HEK293 (cell line): ENCODE data around the gene STIM2.

Source experiments
- EGR2 ChIP-seq: fragments of 450-650 bp; formaldehyde crosslinking; IDR thresholded peaks from 2 replicates; pipeline ENCODE4 v1.5.1; 2016; ENCODE audit warnings: low read depth, missing biosample characterization, missing genetic modification characterization
- GLI2 ChIP-seq: fragments of 450-650 bp; formaldehyde crosslinking; IDR thresholded peaks from 2 replicates; pipeline ENCODE4; 2017; ENCODE audit warnings: missing biosample characterization, missing genetic modification characterization, low read depth, borderline replicate concordance
- HOXA7 ChIP-seq: sonication (generic); formaldehyde crosslinking; IDR thresholded peaks from 2 replicates; pipeline ENCODE4 v1.8.1; 2022; ENCODE audit warnings: missing genetic modification reagents, borderline replicate concordance
- HOXC10 ChIP-seq: sonication (generic); formaldehyde crosslinking; IDR thresholded peaks from 2 replicates; pipeline ENCODE4 v1.8.1; 2023; ENCODE audit warnings: mild to moderate bottlenecking, missing genetic modification reagents
- KLF7 ChIP-seq: fragments of 450-650 bp; formaldehyde crosslinking; IDR thresholded peaks from 2 replicates; pipeline ENCODE4 v1.5.1; 2016; ENCODE audit warnings: missing biosample characterization, missing genetic modification characterization, borderline replicate concordance
- MZF1 ChIP-seq: fragments of 450-650 bp; formaldehyde crosslinking; IDR thresholded peaks from 2 replicates; pipeline ENCODE4 v1.5.1; 2017; ENCODE audit warnings: missing biosample characterization, missing genetic modification characterization, borderline replicate concordance
- PRDM1 ChIP-seq: fragments of 450-650 bp; formaldehyde crosslinking; IDR thresholded peaks from 2 replicates; pipeline ENCODE4; 2016; ENCODE audit warnings: missing biosample characterization, missing genetic modification characterization
- REPIN1 ChIP-seq: fragments of 450-650 bp; formaldehyde crosslinking; IDR thresholded peaks from 2 replicates; pipeline ENCODE4 v1.5.1; 2017; ENCODE audit warnings: missing biosample characterization, missing genetic modification characterization, low read depth
- SCRT1 ChIP-seq: fragments of 450-650 bp; formaldehyde crosslinking; IDR thresholded peaks from 2 replicates; pipeline ENCODE4 v1.5.1; 2016; ENCODE audit warnings: missing biosample characterization, missing genetic modification characterization, borderline replicate concordance
- SETDB1 ChIP-seq: IDR thresholded peaks from one replicate; pipeline ENCODE4 v1.6.1; 2017; ENCODE audit warnings: mild to moderate bottlenecking, low read length, moderate library complexity, mixed read lengths; ENCODE audit not compliant: insufficient read length
- TCF7L2 ChIP-seq: IDR thresholded peaks from 2 replicates; pipeline ENCODE4 v1.6.1; 2011; ENCODE audit warnings: low read depth, mild to moderate bottlenecking, inconsistent platforms, low read length, moderate library complexity, borderline replicate concordance
- YY2 ChIP-seq: fragments of 450-650 bp; formaldehyde crosslinking; IDR thresholded peaks from 2 replicates; pipeline ENCODE4 v1.5.1; 2016; ENCODE audit warnings: missing biosample characterization, missing genetic modification characterization
- ZBTB17 ChIP-seq: fragments of 450-650 bp; formaldehyde crosslinking; IDR thresholded peaks from 2 replicates; pipeline ENCODE4 v1.5.1; 2016; ENCODE audit warnings: missing biosample characterization, missing genetic modification characterization
- ZBTB21 ChIP-seq: fragments of 450-650 bp; formaldehyde crosslinking; IDR thresholded peaks from 2 replicates; pipeline ENCODE4 v1.5.1; 2017; ENCODE audit warnings: missing biosample characterization, missing genetic modification characterization
- ZBTB26 ChIP-seq: fragments of 450-650 bp; formaldehyde crosslinking; optimal IDR thresholded peaks from 2 replicates; pipeline ENCODE3; 2016; ENCODE audit warnings: missing biosample characterization, mild to moderate bottlenecking, missing genetic modification characterization
- ZBTB44 ChIP-seq: fragments of 450-650 bp; IDR thresholded peaks from 2 replicates; pipeline ENCODE4 v1.5.1; 2018; ENCODE audit warnings: missing biosample characterization, mild to moderate bottlenecking, missing genetic modification characterization
- ZEB2 ChIP-seq: fragments of 450-650 bp; formaldehyde crosslinking; IDR thresholded peaks from 2 replicates; pipeline ENCODE4 v1.5.1; 2016; ENCODE audit warnings: missing biosample characterization, missing genetic modification characterization
- ZNF10 ChIP-seq: fragments of 450-650 bp; formaldehyde crosslinking; IDR thresholded peaks from 2 replicates; pipeline ENCODE4 v1.5.1; 2017; ENCODE audit warnings: missing biosample characterization, missing genetic modification characterization
- ZNF138 ChIP-seq: fragments of 450-650 bp; formaldehyde crosslinking; IDR thresholded peaks from 2 replicates; pipeline ENCODE4 v1.5.1; 2016; ENCODE audit warnings: missing biosample characterization, missing genetic modification characterization, borderline replicate concordance
- ZNF146 ChIP-seq: fragments of 450-650 bp; formaldehyde crosslinking; IDR thresholded peaks from 2 replicates; pipeline ENCODE4 v1.5.1; 2016; ENCODE audit warnings: missing biosample characterization, missing genetic modification characterization
- ZNF175 ChIP-seq: fragments of 450-650 bp; formaldehyde crosslinking; IDR thresholded peaks from 2 replicates; pipeline ENCODE4 v1.5.1; 2016; ENCODE audit warnings: missing biosample characterization, missing genetic modification characterization
- ZNF19 ChIP-seq: fragments of 450-650 bp; formaldehyde crosslinking; IDR thresholded peaks from 2 replicates; pipeline ENCODE4; 2016; ENCODE audit warnings: missing biosample characterization, missing genetic modification characterization, low read depth
- ZNF221 ChIP-seq: fragments of 450-650 bp; formaldehyde crosslinking; IDR thresholded peaks from 2 replicates; pipeline ENCODE4 v1.5.1; 2017; ENCODE audit warnings: missing biosample characterization, missing genetic modification characterization, borderline replicate concordance
- ZNF394 ChIP-seq: fragments of 450-650 bp; formaldehyde crosslinking; IDR thresholded peaks from 2 replicates; pipeline ENCODE4 v1.5.1; 2016; ENCODE audit warnings: missing biosample characterization, missing genetic modification characterization, mild to moderate bottlenecking, moderate library complexity, borderline replicate concordance
- ZNF585B ChIP-seq: fragments of 450-650 bp; formaldehyde crosslinking; IDR thresholded peaks from 2 replicates; pipeline ENCODE4 v1.5.1; 2016; ENCODE audit warnings: missing biosample characterization, missing genetic modification characterization
- ZNF623 ChIP-seq: fragments of 450-650 bp; formaldehyde crosslinking; IDR thresholded peaks from 2 replicates; pipeline ENCODE4 v1.5.1; 2016; ENCODE audit warnings: missing biosample characterization, missing genetic modification characterization
- ZNF660 ChIP-seq: fragments of 450-650 bp; IDR thresholded peaks from 2 replicates; pipeline ENCODE4 v1.5.1; 2018; ENCODE audit warnings: missing biosample characterization, mild to moderate bottlenecking, missing genetic modification characterization
- ZNF747 ChIP-seq: fragments of 450-650 bp; formaldehyde crosslinking; IDR thresholded peaks from 2 replicates; pipeline ENCODE4 v1.5.1; 2016; ENCODE audit warnings: missing biosample characterization, missing genetic modification characterization
- ZSCAN16 ChIP-seq: fragments of 450-650 bp; formaldehyde crosslinking; IDR thresholded peaks from 2 replicates; pipeline ENCODE4 v1.5.1; 2016; ENCODE audit warnings: missing biosample characterization, missing genetic modification characterization
- TF ChIP-seq, protein P1 (sequence below): fragments of 450-650 bp; formaldehyde crosslinking; IDR thresholded peaks from 2 replicates; pipeline ENCODE4 v1.5.1; 2016; ENCODE audit warnings: missing biosample characterization, missing genetic modification characterization, low read depth
- TF ChIP-seq, protein P2 (sequence below): fragments of 450-650 bp; formaldehyde crosslinking; IDR thresholded peaks from 2 replicates; pipeline ENCODE4 v1.5.0; 2017; ENCODE audit warnings: missing biosample characterization, missing genetic modification characterization, borderline replicate concordance
- TF ChIP-seq, protein P3 (sequence below): fragments of 450-650 bp; formaldehyde crosslinking; IDR thresholded peaks from 2 replicates; pipeline ENCODE4 v1.5.1; 2016; ENCODE audit warnings: missing biosample characterization, missing genetic modification characterization

STIM2 gene

DNA sequence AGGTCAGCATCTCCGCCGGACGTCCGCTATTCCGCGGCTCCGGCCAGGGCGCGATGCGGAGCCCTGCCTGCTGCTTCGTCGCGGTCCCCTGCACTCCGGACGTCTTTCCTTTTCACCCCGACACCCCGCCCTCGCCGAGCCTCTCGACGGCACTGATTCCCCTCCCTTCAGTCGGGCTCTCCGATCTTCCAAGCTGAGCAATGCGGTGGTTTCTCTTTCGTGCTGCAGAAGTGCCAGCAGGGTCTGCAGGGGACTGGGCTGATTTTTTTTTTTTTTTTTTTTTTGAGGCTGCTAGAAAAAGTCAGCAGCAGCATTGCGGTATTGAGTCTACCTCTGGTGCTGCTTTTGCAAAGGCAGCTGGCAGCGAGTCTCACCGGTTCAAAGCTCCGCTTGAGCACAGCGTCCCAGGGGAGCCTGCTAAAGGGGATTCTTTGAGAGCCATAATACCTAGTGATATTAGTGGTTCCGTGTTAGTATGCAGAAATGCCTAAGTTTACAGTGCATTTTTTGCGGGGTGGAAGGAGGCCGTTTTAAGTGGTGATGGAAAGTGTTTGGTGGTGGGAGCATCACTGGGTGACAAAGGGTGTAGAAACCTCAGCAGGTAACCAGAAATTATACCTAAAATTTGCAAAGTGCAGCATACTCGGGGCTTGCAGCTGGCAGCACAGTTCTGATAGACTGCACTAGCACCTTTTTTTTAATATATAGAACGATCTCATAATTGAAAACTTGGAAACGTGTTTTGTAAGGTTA is 969 bp downstream of the STIM2 start (continued):
- no peak for TF ChIP-seq ZBTB44 (tag by site-specific recombination)
- no peak for TF ChIP-seq SETDB1
- no peak for TF ChIP-seq KLF7 (tag by site-specific recombination)
- no peak for TF ChIP-seq PRDM1
- peak; percentile 27; the same call in 1 of the 2 replicates for TF ChIP-seq TCF7L2
- no peak for TF ChIP-seq ZNF138 (tag by site-specific recombination)
- no peak for TF ChIP-seq ZNF623 (tag by site-specific recombination)
- TF ChIP-seq ZNF19 (tag by site-specific recombination): no peak
- TF ChIP-seq ZNF660 (tag by site-specific recombination): 0 out of 2 replicates have a peak, but pooled peaks have one; percentile 47
- no peak for TF ChIP-seq ZBTB21 (tag by site-specific recombination)
- peak; percentile 47; the same call in 1 of the 2 replicates for TF ChIP-seq ZEB2 (tag by site-specific recombination)
- peak; percentile 96 for TF ChIP-seq ZNF10 (tag by site-specific recombination)
- TF ChIP-seq ZSCAN16 (tag by site-specific recombination): no peak
- no peak for TF ChIP-seq ZNF394 (tag by site-specific recombination)
- TF ChIP-seq YY2: no peak
- TF ChIP-seq, protein P1, sequence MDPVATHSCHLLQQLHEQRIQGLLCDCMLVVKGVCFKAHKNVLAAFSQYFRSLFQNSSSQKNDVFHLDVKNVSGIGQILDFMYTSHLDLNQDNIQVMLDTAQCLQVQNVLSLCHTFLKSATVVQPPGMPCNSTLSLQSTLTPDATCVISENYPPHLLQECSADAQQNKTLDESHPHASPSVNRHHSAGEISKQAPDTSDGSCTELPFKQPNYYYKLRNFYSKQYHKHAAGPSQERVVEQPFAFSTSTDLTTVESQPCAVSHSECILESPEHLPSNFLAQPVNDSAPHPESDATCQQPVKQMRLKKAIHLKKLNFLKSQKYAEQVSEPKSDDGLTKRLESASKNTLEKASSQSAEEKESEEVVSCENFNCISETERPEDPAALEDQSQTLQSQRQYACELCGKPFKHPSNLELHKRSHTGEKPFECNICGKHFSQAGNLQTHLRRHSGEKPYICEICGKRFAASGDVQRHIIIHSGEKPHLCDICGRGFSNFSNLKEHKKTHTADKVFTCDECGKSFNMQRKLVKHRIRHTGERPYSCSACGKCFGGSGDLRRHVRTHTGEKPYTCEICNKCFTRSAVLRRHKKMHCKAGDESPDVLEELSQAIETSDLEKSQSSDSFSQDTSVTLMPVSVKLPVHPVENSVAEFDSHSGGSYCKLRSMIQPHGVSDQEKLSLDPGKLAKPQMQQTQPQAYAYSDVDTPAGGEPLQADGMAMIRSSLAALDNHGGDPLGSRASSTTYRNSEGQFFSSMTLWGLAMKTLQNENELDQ (tag by site-specific recombination): no peak
- no peak for TF ChIP-seq HOXA7
- peak; percentile 91 for TF ChIP-seq MZF1
- TF ChIP-seq, protein P2, sequence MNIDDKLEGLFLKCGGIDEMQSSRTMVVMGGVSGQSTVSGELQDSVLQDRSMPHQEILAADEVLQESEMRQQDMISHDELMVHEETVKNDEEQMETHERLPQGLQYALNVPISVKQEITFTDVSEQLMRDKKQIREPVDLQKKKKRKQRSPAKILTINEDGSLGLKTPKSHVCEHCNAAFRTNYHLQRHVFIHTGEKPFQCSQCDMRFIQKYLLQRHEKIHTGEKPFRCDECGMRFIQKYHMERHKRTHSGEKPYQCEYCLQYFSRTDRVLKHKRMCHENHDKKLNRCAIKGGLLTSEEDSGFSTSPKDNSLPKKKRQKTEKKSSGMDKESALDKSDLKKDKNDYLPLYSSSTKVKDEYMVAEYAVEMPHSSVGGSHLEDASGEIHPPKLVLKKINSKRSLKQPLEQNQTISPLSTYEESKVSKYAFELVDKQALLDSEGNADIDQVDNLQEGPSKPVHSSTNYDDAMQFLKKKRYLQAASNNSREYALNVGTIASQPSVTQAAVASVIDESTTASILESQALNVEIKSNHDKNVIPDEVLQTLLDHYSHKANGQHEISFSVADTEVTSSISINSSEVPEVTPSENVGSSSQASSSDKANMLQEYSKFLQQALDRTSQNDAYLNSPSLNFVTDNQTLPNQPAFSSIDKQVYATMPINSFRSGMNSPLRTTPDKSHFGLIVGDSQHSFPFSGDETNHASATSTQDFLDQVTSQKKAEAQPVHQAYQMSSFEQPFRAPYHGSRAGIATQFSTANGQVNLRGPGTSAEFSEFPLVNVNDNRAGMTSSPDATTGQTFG (tag by site-specific recombination): no peak
- TF ChIP-seq, protein P3, sequence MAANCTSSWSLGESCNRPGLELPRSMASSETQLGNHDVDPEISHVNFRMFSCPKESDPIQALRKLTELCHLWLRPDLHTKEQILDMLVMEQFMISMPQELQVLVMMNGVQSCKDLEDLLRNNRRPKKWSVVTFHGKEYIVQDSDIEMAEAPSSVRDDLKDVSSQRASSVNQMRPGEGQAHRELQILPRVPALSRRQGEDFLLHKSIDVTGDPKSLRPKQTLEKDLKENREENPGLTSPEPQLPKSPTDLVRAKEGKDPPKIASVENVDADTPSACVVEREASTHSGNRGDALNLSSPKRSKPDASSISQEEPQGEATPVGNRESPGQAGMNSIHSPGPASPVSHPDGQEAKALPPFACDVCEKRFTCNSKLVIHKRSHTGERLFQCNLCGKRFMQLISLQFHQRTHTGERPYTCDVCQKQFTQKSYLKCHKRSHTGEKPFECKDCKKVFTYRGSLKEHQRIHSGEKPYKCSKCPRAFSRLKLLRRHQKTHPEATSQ: no peak
- TF ChIP-seq HOXC10: no peak
- TF ChIP-seq ZNF175 (tag by site-specific recombination): no peak
- TF ChIP-seq ZBTB17 (tag by site-specific recombination): peak; percentile 79
- no peak for TF ChIP-seq ZNF221 (tag by site-specific recombination)
- no peak for TF ChIP-seq ZNF585B (tag by site-specific recombination)
- TF ChIP-seq REPIN1 (tag by site-specific recombination): no peak
- TF ChIP-seq ZNF146 (tag by site-specific recombination): no peak
- TF ChIP-seq ZNF747 (tag by site-specific recombination): no peak
- no peak for TF ChIP-seq GLI2
- TF ChIP-seq SCRT1: no peak
- peak; percentile 1 for TF ChIP-seq ZBTB26
- TF ChIP-seq EGR2 (tag by site-specific recombination): no peak
